K562 (cell line): Measurements from ENCODE around the gene ST3GAL3. TPM values are rescaled to one million over a fixed set of nuclear protein-coding genes. Genes with fewer than 3 reads are reported as not detected.

Experiments used
- ATAC-seq: fragments of 200-7000 bp; cut with Tn5 transposase; 3 replicates; pipeline ENCODE4 v1.9.1; 2020; ENCODE audit warnings: moderate library complexity
- BruUV-seq: library from RNA; stranded (reverse); fragments of 400-500 nt; replicated peaks from 2 replicates; lab custom pipeline; 2021; lab: Mats Ljungman, UMichigan
- CTCF ChIA-PET: fragments of 300-600 bp; formaldehyde crosslinking; extraction: SDS; loops from one replicate; lab custom pipeline; 2021; ENCODE audit warnings: low intra/inter-chr PET ratio; lab: Yijun Ruan, JAX
- POLR2A ChIA-PET: fragments of 300-600, 350-650 bp; sonication (Branson Sonifier 250); formaldehyde crosslinking; extraction: SDS; loops from one replicate; lab custom pipeline; 2021; ENCODE audit warnings: antibody characterized with exemption, inconsistent platforms; lab: Yijun Ruan, JAX
- DNase-seq, 4 experiments: peaks; one replicate each; pipeline versions ENCODE4 v3.0.0 to v3.0.0-alpha.2; 2011 to 2018; ENCODE audit warnings: low spot score in 3 of 4, mixed read lengths in 3 of 4; ENCODE audit errors: extremely low read depth in 1 of 4
- FAIRE-seq: peaks from 2 replicates; lab custom pipeline; 2011; peaks lifted over from hg19 to GRCh38; lab: Jason Lieb, UNC
- H2AFZ ChIP-seq: 2 replicates; pipeline ENCODE4 v1.6.0; 2011; ENCODE audit warnings: low read depth, low read length, control low read depth, inconsistent platforms
- H3K27ac ChIP-seq: fragments of 200-600 bp; 3 replicates; pipeline ENCODE4 v1.8.0; 2011; ENCODE audit warnings: low read depth, mild to moderate bottlenecking, control low read depth, inconsistent platforms, low read length, moderate library complexity, mixed read lengths; ENCODE audit errors: extremely low read depth
- H3K27me3 ChIP-seq, 2 experiments: fragments of 300-600 bp in 1 of 2; 2 replicates in 1 of 2; 3 replicates in 1 of 2; pipeline versions ENCODE4 v1.6.0 to v1.8.0; 2011; ENCODE audit warnings: inconsistent platforms in 2 of 2, low read length in 2 of 2, mild to moderate bottlenecking in 1 of 2, mixed read lengths in 1 of 2, moderate library complexity in 1 of 2; ENCODE audit not compliant: control insufficient read depth in 2 of 2, insufficient read depth in 2 of 2
- H3K36me3 ChIP-seq: fragments of 300-600 bp; 3 replicates; pipeline ENCODE4 v1.8.0; 2011; ENCODE audit warnings: mild to moderate bottlenecking, low read length, inconsistent platforms; ENCODE audit not compliant: control insufficient read depth, insufficient read depth
- H3K4me1 ChIP-seq, 2 experiments: fragments of 200-600 bp in 1 of 2; replicated peaks in 1 of 2; 2 replicates in 1 of 2; 3 replicates in 1 of 2; pipeline versions ENCODE4 v1.5.1 to v1.8.0; 2011; ENCODE audit warnings: inconsistent platforms in 2 of 2, low read length in 2 of 2, mild to moderate bottlenecking in 1 of 2, mixed read lengths in 1 of 2, moderate library complexity in 1 of 2; ENCODE audit not compliant: control insufficient read depth in 2 of 2, insufficient read depth in 2 of 2
- H3K4me2 ChIP-seq: 2 replicates; pipeline ENCODE4 v1.6.1; 2011; ENCODE audit warnings: low read length, control low read depth, inconsistent platforms, mixed read lengths; ENCODE audit not compliant: insufficient read depth
- H3K4me3 ChIP-seq: fragments of 200-600 bp; sonication (generic), shearing (Covaris generic); 2 replicates; pipeline ENCODE4 v1.5.1; 2016; ENCODE audit warnings: control low read depth, inconsistent platforms
- H3K79me2 ChIP-seq: fragments of 200-600 bp; 3 replicates; pipeline ENCODE4 v1.8.0; 2011; ENCODE audit warnings: low read length, inconsistent platforms; ENCODE audit not compliant: control insufficient read depth, insufficient read depth
- H3K9ac ChIP-seq, 2 experiments: 2 replicates each; pipeline versions ENCODE4 v1.6.0 to v1.6.1; 2011; ENCODE audit warnings: low read depth in 2 of 2, low read length in 2 of 2, control low read depth in 1 of 2, inconsistent platforms in 1 of 2, mild to moderate bottlenecking in 1 of 2, mixed read lengths in 1 of 2; ENCODE audit not compliant: insufficient read depth in 1 of 2
- H3K9me1 ChIP-seq: one replicate; pipeline ENCODE4 v1.6.0; 2011; ENCODE audit warnings: inconsistent platforms, mild to moderate bottlenecking, low read length, moderate library complexity; ENCODE audit not compliant: control insufficient read depth, insufficient read depth
- H3K9me3 ChIP-seq: replicated peaks from 2 replicates; pipeline ENCODE4 v1.5.1; 2011; ENCODE audit warnings: low read depth, low read length, inconsistent platforms; ENCODE audit not compliant: control insufficient read depth, insufficient read depth
- H4K20me1 ChIP-seq: replicated peaks from 2 replicates; pipeline ENCODE4 v1.6.1; 2011; ENCODE audit warnings: low read length, inconsistent platforms, mixed read lengths; ENCODE audit not compliant: control insufficient read depth, insufficient read depth
- PML ChIP-seq: IDR thresholded peaks from 2 replicates; pipeline ENCODE4 v1.6.1; 2012; ENCODE audit warnings: low read length, inconsistent platforms
- ZNF586 ChIP-seq: fragments of 450-650 bp; formaldehyde crosslinking; conservative IDR thresholded peaks from 2 replicates; pipeline ENCODE4 v1.4.0; 2020; ENCODE audit warnings: mild to moderate bottlenecking, moderate library complexity
- WGBS: fragments of 100-300 bp; shearing (Covaris generic); methylation state at CpG from one replicate; pipeline ENCODE4 v1.1.6; 2016; ENCODE audit warnings: low coverage, mixed read lengths; ENCODE audit not compliant: insufficient coverage; ENCODE audit errors: missing lambda C conversion rate; 5-methylcytosine and 5-hydroxymethylcytosine counted together
- in situ Hi-C: fragments of 300-500 bp; cut with MboI; formaldehyde crosslinking; loops from 4 replicates; pipeline ENCODE4 v1.15.0; 2018; ENCODE audit warnings: inconsistent platforms, mixed read lengths
- intact Hi-C: fragments of 100-400 bp; cut with micrococcal nuclease; formaldehyde crosslinking; loops from 2 replicates; pipeline ENCODE4 v1.14.2; 2022
- polyA plus RNA-seq, 8 experiments: library from polyadenylated mRNA; depleted of rRNA in 4 of 8; stranded (reverse) in 5 of 8; unstranded in 3 of 8; fragments of >200 nt; fragmentation: Nextera tagmentation in 2 of 8; fragmentation: Illumina TruSeq in 1 of 8; extraction: Ambion mirVana in 2 of 8; extraction: Trizol in 1 of 8; gene quantifications; 2 replicates each; pipeline versions ENCODE4 v1.2.1 to v1.2.3, GENCODE V29; 2011 to 2014; ENCODE audit warnings: inconsistent platforms in 1 of 8, missing spikeins in 1 of 8
- total RNA-seq, 7 experiments: library from RNA; depleted of rRNA in 6 of 7; stranded (reverse); fragments of >200 nt in 6 of 7; fragmentation: Illumina TruSeq in 2 of 7; extraction: Trizol in 2 of 7; gene quantifications; 2 replicates each; pipeline versions ENCODE4 v1.2.1 to v1.2.3, GENCODE V29; 2011 to 2021; ENCODE audit warnings: low replicate concordance in 1 of 7
- TF ChIP-seq, protein P1 (sequence below): fragments of 450-650 bp; IDR thresholded peaks from 2 replicates; pipeline ENCODE4 v1.6.1; 2016; ENCODE audit warnings: low read depth, mild to moderate bottlenecking, moderate library complexity
- TF ChIP-seq, protein P2 (sequence below): fragments of 450-650 bp; IDR thresholded peaks from 2 replicates; pipeline ENCODE4 v1.6.1; 2016

ST3GAL3 gene
- total and polyA plus RNA-seq, 9 of the 15 experiments (the other 6 are each of a cell fraction or from before 2014, with no cell fraction given): 1.2 to 18.9 (median 11.0) TPM

DNA sequence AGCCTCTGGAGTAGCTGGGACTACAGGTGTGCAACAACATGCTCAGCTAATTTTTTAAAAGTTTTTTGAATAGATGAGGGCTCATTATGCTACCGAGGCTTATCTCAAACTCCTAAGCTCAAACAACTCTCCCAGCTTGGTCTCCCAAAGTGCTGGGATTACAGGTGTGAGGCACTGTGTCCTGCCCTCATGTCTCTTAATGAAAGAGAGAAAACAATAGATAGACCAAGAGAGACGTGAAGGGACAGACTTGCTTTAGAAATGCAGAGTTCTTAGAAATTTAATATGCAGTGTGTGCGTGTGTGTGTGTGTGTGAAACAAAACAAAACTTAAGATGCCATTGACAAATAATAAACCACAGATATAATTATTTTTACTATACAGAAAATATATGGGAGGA is 105.2 kb downstream of the ST3GAL3 start:
- BruUV-seq: no TSS peak
- Histone ChIP-seq H3K4me1 (no peaks in the 10 kb centered on the region), H3K9me3 (no peaks in the 10 kb centered on the region), H3K4me2 (no peak overlapping the region), H3K9ac (no peak overlapping the region), H3K4me3 (no peak overlapping the region), H3K36me3 (peaks cover 16% of the 10 kb centered on the region; the same call in 2 of the 3 replicates), H3K79me2 (no peaks in the 10 kb centered on the region), H4K20me1 (no peaks in the 10 kb centered on the region), H2AFZ (no peak overlapping the region), H3K27me3 (no peaks in the 10 kb centered on the region), H3K9me1 (no peaks in the 10 kb centered on the region), H3K27ac (no peak overlapping the region)
- no peak for DNase-seq
- intact Hi-C loops (no loop called here), in situ Hi-C loops (no loop called here)
- TF ChIP-seq PML: no peak
- TF ChIP-seq, protein P1, sequence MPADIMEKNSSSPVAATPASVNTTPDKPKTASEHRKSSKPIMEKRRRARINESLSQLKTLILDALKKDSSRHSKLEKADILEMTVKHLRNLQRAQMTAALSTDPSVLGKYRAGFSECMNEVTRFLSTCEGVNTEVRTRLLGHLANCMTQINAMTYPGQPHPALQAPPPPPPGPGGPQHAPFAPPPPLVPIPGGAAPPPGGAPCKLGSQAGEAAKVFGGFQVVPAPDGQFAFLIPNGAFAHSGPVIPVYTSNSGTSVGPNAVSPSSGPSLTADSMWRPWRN: no peak
- TF ChIP-seq, protein P2, sequence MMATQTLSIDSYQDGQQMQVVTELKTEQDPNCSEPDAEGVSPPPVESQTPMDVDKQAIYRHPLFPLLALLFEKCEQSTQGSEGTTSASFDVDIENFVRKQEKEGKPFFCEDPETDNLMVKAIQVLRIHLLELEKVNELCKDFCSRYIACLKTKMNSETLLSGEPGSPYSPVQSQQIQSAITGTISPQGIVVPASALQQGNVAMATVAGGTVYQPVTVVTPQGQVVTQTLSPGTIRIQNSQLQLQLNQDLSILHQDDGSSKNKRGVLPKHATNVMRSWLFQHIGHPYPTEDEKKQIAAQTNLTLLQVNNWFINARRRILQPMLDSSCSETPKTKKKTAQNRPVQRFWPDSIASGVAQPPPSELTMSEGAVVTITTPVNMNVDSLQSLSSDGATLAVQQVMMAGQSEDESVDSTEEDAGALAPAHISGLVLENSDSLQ: no peak
- TF ChIP-seq ZNF586: no peak
- WGBS: 41% methylated on average over 3 of the region's 3 CpGs
- ATAC-seq: no peak
- no peak for FAIRE-seq
- POLR2A ChIA-PET: interaction anchor here (0.7 to 2.1 kb wide), 4 partner anchors 7 to 163 kb away, joined by 3 to 5 read pairs (median 4); no protein-coding TSS in a partner anchor
- CTCF ChIA-PET: interaction anchor here (0.6 kb wide), 1 partner anchor 9 kb away, joined by 3 read pairs; no protein-coding TSS in a partner anchor
